IPS-20b (cell line): ENCODE results near the gene PIGN.

Source experiments
- H3K27ac ChIP-seq: one replicate; pipeline ENCODE4 v1.5.1; 2013; ENCODE audit warnings: low read length
- H3K27me3 ChIP-seq: 2 replicates; pipeline ENCODE4 v1.6.1; 2013; ENCODE audit warnings: mild to moderate bottlenecking, low read length, inconsistent platforms; ENCODE audit not compliant: insufficient read depth
- H3K36me3 ChIP-seq: 2 replicates; pipeline ENCODE4 v1.6.1; 2013; ENCODE audit warnings: low read depth, mild to moderate bottlenecking, inconsistent platforms, low read length, moderate library complexity; ENCODE audit not compliant: insufficient read depth
- H3K4me1 ChIP-seq: 2 replicates; pipeline ENCODE4 v1.6.1; 2013; ENCODE audit warnings: mild to moderate bottlenecking, control low read depth, inconsistent platforms, low read length, moderate library complexity; ENCODE audit not compliant: insufficient read depth
- H3K4me3 ChIP-seq: 2 replicates; pipeline ENCODE4 v1.5.1; 2013; ENCODE audit warnings: mild to moderate bottlenecking, low read length, inconsistent platforms
- H3K9ac ChIP-seq: 2 replicates; pipeline ENCODE4 v1.6.1; 2013; ENCODE audit warnings: low read depth, mild to moderate bottlenecking, inconsistent platforms, low read length, moderate library complexity
- H3K9me3 ChIP-seq: 2 replicates; pipeline ENCODE4 v1.6.1; 2013; ENCODE audit warnings: mild to moderate bottlenecking, low read depth, low read length, inconsistent platforms; ENCODE audit not compliant: insufficient read depth

The PIGN gene

DNA sequence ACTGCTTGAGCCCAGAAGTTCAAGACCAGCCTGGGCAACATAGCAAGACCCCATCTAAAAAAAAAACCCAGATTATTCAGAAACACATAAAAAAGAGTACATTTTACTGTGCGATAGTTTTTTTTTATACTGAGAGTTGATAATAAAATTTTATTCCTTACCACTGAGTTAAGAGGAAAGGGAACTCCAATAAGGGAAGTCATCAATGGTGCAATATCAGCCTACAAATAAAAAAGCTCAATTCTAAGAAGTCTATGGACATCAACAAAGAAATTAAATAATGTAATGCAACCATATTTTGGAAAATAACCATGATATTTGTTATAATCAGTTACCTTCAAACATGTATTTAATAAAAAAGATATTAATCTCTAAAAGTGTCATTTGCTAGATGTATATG, 46.6 kb downstream of the PIGN start:
- H3K9ac ChIP-seq = no peak overlapping the region
- H3K9me3 ChIP-seq = no peaks in the 10 kb centered on the region
- H3K4me1 ChIP-seq = no peaks in the 10 kb centered on the region
- no peak overlapping the region for H3K4me3 ChIP-seq
- no peak overlapping the region for H3K27ac ChIP-seq
- H3K27me3 ChIP-seq = no peaks in the 10 kb centered on the region
- no peaks in the 10 kb centered on the region; the same call in none of the 2 replicates for H3K36me3 ChIP-seq

DNA sequence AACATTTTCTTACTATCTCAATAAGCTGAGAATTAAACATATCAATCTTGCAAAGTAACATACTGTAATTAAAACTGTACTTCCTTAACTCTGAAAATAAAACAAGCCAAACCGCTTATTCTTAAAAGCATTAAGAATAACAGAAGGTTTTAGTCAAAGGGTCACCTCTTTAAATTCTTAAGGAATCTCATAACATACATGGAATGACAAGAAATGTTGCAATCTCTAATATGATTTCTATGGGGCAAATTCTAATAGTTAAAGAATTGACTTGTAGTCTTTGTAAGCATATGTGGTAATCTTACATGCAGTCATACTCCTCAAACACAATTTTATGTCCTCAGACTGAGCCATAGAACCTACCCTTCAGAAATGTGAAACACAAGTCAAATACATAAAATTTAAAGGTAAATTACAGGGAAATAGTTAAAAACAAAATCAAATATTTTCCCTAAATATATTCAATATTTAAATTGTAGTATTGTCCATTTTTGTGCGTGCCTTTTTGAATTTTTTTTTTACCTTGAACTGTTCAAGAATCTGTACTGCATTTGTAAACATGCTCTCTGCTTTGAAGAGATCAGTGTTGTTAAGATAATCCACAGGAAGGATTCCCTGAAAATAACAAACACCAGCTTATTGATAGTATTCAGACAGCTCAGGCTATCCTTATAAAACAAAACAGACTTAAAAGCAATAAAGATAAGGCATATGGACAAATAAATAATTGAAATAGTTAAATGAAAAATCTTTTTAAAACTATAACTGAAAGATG, 48.2 kb downstream of the PIGN start:
- no peak overlapping the region for H3K4me3 ChIP-seq
- no peaks in the 10 kb centered on the region for H3K27me3 ChIP-seq
- H3K4me1 ChIP-seq = no peaks in the 10 kb centered on the region
- no peaks in the 10 kb centered on the region; the same call in 1 of the 2 replicates for H3K36me3 ChIP-seq
- no peak overlapping the region for H3K27ac ChIP-seq
- no peaks in the 10 kb centered on the region for H3K9me3 ChIP-seq
- H3K9ac ChIP-seq = no peak overlapping the region

- H3K9ac ChIP-seq = no peak overlapping the region
- H3K9me3 ChIP-seq = no peaks in the 10 kb centered on the region
- no peak overlapping the region for H3K27ac ChIP-seq
- H3K27me3 ChIP-seq = no peaks in the 10 kb centered on the region
- no peaks in the 10 kb centered on the region for H3K36me3 ChIP-seq
- no peak overlapping the region for H3K4me3 ChIP-seq
- H3K4me1 ChIP-seq = no peaks in the 10 kb centered on the region
Measured at GRCh38 chr18:62131301-62131909, 55.5 kb downstream of the PIGN start.

DNA sequence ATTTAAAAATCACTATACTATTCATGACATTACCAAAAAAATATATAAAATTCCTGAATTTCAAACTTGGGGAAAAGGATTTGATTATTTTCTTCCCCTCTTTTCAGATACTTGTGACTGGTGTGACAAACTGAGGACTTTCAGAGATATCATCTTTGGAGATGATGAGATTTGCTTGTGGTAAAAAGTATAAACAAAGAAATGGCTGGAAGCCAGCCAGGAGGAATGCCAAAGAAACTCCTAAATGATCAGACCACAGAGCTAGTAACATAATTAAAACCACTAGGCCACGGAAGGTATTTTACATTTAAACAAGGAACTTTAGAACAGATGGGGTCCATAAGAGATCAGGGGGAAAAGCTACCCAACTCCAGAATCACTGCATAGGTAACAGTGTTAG, 58.7 kb downstream of the PIGN start:
- Histone ChIP-seq H3K4me1 (no peaks in the 10 kb centered on the region), H3K9ac (no peak overlapping the region), H3K4me3 (no peak overlapping the region), H3K9me3 (no peaks in the 10 kb centered on the region), H3K36me3 (no peaks in the 10 kb centered on the region), H3K27me3 (no peaks in the 10 kb centered on the region), H3K27ac (no peak overlapping the region)

- H3K9me3 ChIP-seq = no peaks in the 10 kb centered on the region
- no peak overlapping the region for H3K9ac ChIP-seq
- H3K27me3 ChIP-seq = no peaks in the 10 kb centered on the region
- H3K27ac ChIP-seq = no peak overlapping the region
- no peaks in the 10 kb centered on the region for H3K36me3 ChIP-seq
- H3K4me3 ChIP-seq = no peak overlapping the region
- H3K4me1 ChIP-seq = no peaks in the 10 kb centered on the region
Measured at GRCh38 chr18:62126737-62127136, 60.1 kb downstream of the PIGN start.

DNA sequence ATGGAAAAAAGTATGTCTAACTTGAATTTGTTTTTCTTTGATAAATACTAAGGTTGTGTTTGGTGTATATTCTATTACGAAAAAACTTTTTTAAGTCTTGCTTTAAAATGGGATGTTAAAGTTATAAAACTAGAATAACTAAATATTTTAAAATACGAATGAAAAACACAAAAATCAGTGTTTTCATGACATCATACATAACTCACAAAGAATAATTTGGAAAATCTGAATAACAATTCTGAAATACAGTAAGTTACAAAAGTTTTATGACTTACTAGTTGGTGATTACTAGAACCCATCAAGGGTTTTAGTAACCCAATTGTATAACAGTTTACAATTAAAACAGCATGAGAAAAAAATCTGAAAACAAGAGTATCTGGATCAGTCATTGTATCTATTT, 61.2 kb downstream of the PIGN start:
- Histone ChIP-seq H3K4me3 (no peak overlapping the region), H3K27ac (no peak overlapping the region)

DNA sequence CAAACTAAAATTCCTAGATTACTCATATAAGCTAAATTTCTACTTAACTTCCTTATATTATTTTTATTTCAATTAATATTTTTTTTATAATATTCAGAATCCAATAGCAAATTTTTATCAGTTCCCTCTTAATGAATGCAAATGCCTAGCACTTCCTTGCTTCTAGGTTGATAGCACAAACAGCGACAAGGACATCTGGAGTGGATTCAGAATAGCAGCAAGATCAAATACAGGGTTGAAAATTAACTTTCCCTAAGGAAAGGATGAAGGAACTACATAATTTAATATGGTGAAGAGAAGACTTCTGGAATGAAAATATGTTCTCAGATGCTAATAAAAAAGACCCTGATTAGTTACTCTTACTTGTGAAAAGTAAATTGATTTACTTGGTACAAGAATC, 64.5 kb downstream of the PIGN start:
- Histone ChIP-seq H3K4me1 (no peaks in the 10 kb centered on the region), H3K9ac (no peak overlapping the region), H3K4me3 (no peak overlapping the region), H3K36me3 (no peaks in the 10 kb centered on the region), H3K27me3 (no peaks in the 10 kb centered on the region), H3K27ac (no peak overlapping the region), H3K9me3 (no peaks in the 10 kb centered on the region)

More for the DNA sequence above, 61.2 kb downstream of the PIGN start:
- Histone ChIP-seq H3K36me3 (no peaks in the 10 kb centered on the region), H3K9ac (no peak overlapping the region), H3K9me3 (no peaks in the 10 kb centered on the region), H3K4me1 (no peaks in the 10 kb centered on the region), H3K27me3 (no peaks in the 10 kb centered on the region)

- Histone ChIP-seq H3K27me3 (no peaks in the 10 kb centered on the region), H3K36me3 (no peaks in the 10 kb centered on the region), H3K4me3 (no peak overlapping the region), H3K27ac (no peak overlapping the region), H3K9ac (no peak overlapping the region), H3K9me3 (no peaks in the 10 kb centered on the region), H3K4me1 (no peaks in the 10 kb centered on the region)
Measured at GRCh38 chr18:62119884-62120283, 67.0 kb downstream of the PIGN start.

GRCh38 chr18:62118328-62118727, 68.5 kb downstream of the PIGN start:
- H3K9ac ChIP-seq = no peak overlapping the region
- no peaks in the 10 kb centered on the region for H3K27me3 ChIP-seq
- H3K36me3 ChIP-seq = no peaks in the 10 kb centered on the region
- no peaks in the 10 kb centered on the region for H3K9me3 ChIP-seq
- no peaks in the 10 kb centered on the region for H3K4me1 ChIP-seq
- H3K27ac ChIP-seq = no peak overlapping the region
- no peak overlapping the region for H3K4me3 ChIP-seq

DNA sequence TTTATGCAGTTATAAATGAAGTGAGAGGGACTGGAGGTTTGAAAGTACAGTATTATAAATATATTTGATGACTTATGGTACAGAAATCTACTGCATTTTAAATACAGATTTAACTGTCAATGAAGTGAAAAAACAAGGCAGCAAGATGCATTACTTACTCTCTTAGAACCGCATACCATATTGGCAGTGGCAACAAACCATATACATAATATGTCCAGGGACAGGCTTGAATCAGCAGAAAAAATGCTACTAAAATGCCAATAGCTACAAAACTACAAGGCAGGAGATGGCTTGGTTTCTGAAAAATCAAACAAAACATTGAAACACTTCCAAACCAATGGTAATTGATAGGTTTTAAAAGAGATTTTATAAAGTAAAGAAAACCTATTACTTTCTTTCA, 77.2 kb downstream of the PIGN start:
- Histone ChIP-seq H3K4me1 (no peaks in the 10 kb centered on the region), H3K9me3 (no peaks in the 10 kb centered on the region), H3K36me3 (no peaks in the 10 kb centered on the region), H3K27me3 (no peaks in the 10 kb centered on the region), H3K9ac (no peak overlapping the region), H3K4me3 (no peak overlapping the region), H3K27ac (no peak overlapping the region)

DNA sequence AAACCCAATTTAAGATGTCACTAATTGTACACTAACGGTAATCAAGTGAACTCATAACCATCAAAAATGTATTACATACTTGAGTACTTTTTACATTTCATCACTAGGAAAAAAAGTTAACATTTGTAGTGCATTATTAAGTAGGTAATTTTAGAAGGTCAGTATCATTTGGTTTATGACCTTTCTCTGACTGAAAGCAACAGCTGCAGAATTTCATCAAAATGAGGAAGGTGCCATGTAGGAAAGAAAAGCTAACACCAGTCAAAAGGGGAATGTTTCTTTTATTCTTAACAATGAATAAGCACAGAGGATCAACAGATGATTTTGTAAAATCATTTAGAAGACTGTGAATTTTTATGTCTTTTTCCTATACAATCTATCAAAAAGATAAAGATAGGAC, 79.0 kb downstream of the PIGN start:
- H3K9ac ChIP-seq = no peak overlapping the region
- no peaks in the 10 kb centered on the region for H3K36me3 ChIP-seq
- H3K9me3 ChIP-seq = no peaks in the 10 kb centered on the region
- no peak overlapping the region for H3K4me3 ChIP-seq
- no peak overlapping the region for H3K27ac ChIP-seq
- H3K27me3 ChIP-seq = no peaks in the 10 kb centered on the region
- peaks cover 4% of the 10 kb centered on the region; the same call in 1 of the 2 replicates for H3K4me1 ChIP-seq

- Histone ChIP-seq H3K4me3 (no peak overlapping the region), H3K27ac (no peak overlapping the region), H3K27me3 (no peaks in the 10 kb centered on the region), H3K4me1 (peaks cover 4% of the 10 kb centered on the region; the same call in 1 of the 2 replicates), H3K9me3 (no peaks in the 10 kb centered on the region), H3K9ac (no peak overlapping the region), H3K36me3 (no peaks in the 10 kb centered on the region)
Measured at GRCh38 chr18:62106271-62106670, 80.6 kb downstream of the PIGN start.
